Colonic mucosa (tissue), 4 donors: ENCODE data around the gene ZNF789. TPM values are rescaled to one million over a fixed set of nuclear protein-coding genes. Genes with fewer than 3 reads are reported as not detected.
A peak's percentile ranks its signal among the peaks of the same experiment; 100 is the strongest.

Experiments
- DNase-seq: peaks from one replicate; pipeline ENCODE4 v3.0.0-alpha.2; 2020
- H3K27ac ChIP-seq: fragments of 200-600 bp; one replicate; pipeline ENCODE4 v1.8.0; 2021
- H3K27me3 ChIP-seq: fragments of 200-600 bp; one replicate; pipeline ENCODE4 v1.8.0; 2021
- H3K36me3 ChIP-seq: fragments of 200-600 bp; one replicate; pipeline ENCODE4 v1.8.0; 2021
- H3K4me1 ChIP-seq: fragments of 200-600 bp; one replicate; pipeline ENCODE4 v1.8.0; 2021; ENCODE audit warnings: mild to moderate bottlenecking
- H3K4me3 ChIP-seq: fragments of 200-600 bp; one replicate; pipeline ENCODE4 v1.8.0; 2021
- H3K9ac ChIP-seq, 2 donors: one replicate each; pipeline ENCODE4 v1.7.0; 2013; ENCODE audit warnings: control low read depth in 2 of 2, low read depth in 2 of 2, low read length in 2 of 2
- H3K9me3 ChIP-seq: fragments of 200-600 bp; one replicate; pipeline ENCODE4 v1.8.0; 2021
- intact Hi-C: fragments of 100-400 bp; cut with DNase I; formaldehyde crosslinking; loops from one replicate; pipeline ENCODE4 v1.14.1; 2022
- total RNA-seq, 2 donors: library from RNA; stranded (reverse); fragmentation: NEBNext Ultra II Directional in 1 of 2; extraction: Animal tissue kit (Norgen Biotek cat#: 25700) in 1 of 2; gene quantifications; one replicate each; pipeline ENCODE4 v1.2.1, GENCODE V29; 2021
- TF ChIP-seq, protein P1 (sequence below): fragments of 200-600 bp; IDR thresholded peaks from one replicate; pipeline ENCODE4 v1.8.0; 2022; ENCODE audit warnings: antibody characterized with exemption, mild to moderate bottlenecking
- donor health status: healthy.
- donor health status: DM: no; HTN: no; CAD: no.
- donor health status: DM: no; HTN: no; CAD: no.

The ZNF789 gene
- total RNA-seq, 2 donors from 2014 or later: 9.0 to 23.0 TPM

DNA sequence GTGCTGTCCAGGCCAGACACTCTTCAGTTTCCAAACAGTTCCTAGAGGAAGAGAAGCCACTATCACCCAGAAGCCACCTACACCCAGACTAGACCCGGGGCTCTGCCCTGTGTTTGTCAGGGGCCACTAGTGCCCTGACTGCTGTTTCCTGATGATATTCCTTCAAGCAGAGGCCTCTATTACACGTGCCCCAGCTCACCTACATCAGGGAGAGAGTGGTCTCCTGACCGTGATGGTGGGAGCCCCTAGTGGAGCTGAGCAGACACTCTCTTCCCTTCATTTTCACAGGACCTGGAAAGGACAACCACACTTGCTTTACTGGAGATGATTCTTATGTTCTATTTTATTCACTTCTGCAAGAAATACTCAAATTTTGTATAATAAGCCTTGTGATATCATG, 18.2 kb downstream of the ZNF789 start:
- no peaks in the 10 kb centered on the region for H3K9me3 ChIP-seq
- peaks cover 20% of the 10 kb centered on the region for H3K36me3 ChIP-seq
- H3K4me3 ChIP-seq: no peak overlapping the region
- H3K27me3 ChIP-seq: no peaks in the 10 kb centered on the region
- no peaks in the 10 kb centered on the region for H3K4me1 ChIP-seq
- H3K9ac ChIP-seq: no peak overlapping the region
- H3K27ac ChIP-seq: no peak overlapping the region
- intact Hi-C loops: no loop called here
- TF ChIP-seq, protein P1, sequence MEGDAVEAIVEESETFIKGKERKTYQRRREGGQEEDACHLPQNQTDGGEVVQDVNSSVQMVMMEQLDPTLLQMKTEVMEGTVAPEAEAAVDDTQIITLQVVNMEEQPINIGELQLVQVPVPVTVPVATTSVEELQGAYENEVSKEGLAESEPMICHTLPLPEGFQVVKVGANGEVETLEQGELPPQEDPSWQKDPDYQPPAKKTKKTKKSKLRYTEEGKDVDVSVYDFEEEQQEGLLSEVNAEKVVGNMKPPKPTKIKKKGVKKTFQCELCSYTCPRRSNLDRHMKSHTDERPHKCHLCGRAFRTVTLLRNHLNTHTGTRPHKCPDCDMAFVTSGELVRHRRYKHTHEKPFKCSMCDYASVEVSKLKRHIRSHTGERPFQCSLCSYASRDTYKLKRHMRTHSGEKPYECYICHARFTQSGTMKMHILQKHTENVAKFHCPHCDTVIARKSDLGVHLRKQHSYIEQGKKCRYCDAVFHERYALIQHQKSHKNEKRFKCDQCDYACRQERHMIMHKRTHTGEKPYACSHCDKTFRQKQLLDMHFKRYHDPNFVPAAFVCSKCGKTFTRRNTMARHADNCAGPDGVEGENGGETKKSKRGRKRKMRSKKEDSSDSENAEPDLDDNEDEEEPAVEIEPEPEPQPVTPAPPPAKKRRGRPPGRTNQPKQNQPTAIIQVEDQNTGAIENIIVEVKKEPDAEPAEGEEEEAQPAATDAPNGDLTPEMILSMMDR: no peak
- DNase-seq: no peak

- H3K36me3 ChIP-seq: peaks cover 20% of the 10 kb centered on the region
- no peaks in the 10 kb centered on the region for H3K27me3 ChIP-seq
- DNase-seq: no peak
- H3K27ac ChIP-seq: no peak overlapping the region
- H3K9ac ChIP-seq: no peak overlapping the region
- H3K9me3 ChIP-seq: no peaks in the 10 kb centered on the region
- TF ChIP-seq, protein P1: no peak
- H3K4me1 ChIP-seq: no peaks in the 10 kb centered on the region
- intact Hi-C loops: no loop called here
- H3K4me3 ChIP-seq: no peak overlapping the region
Measured at GRCh38 chr7:99493823-99494222, 21.1 kb downstream of the ZNF789 start.

- Histone ChIP-seq H3K9ac (peak overlapping the region; percentile 37 to 93), H3K4me1 (peaks cover 5% of the 10 kb centered on the region), H3K9me3 (no peaks in the 10 kb centered on the region), H3K4me3 (peak overlapping the region; percentile 89), H3K27me3 (no peaks in the 10 kb centered on the region), H3K36me3 (peaks cover 20% of the 10 kb centered on the region), H3K27ac (no peak overlapping the region)
- TF ChIP-seq, protein P1: no peak
- no peak for DNase-seq
- intact Hi-C loops: no loop called here
Measured at GRCh38 chr7:99497766-99498545, 25.3 kb downstream of the ZNF789 start.

- Histone ChIP-seq H3K27ac (no peak overlapping the region), H3K4me3 (peak overlapping the region; percentile 89), H3K4me1 (peaks cover 5% of the 10 kb centered on the region), H3K9me3 (no peaks in the 10 kb centered on the region), H3K27me3 (no peaks in the 10 kb centered on the region), H3K9ac (peak overlapping the region; percentile 13 to 93), H3K36me3 (peaks cover 16% of the 10 kb centered on the region)
- TF ChIP-seq, protein P1: no peak
- DNase-seq: no peak
- intact Hi-C loops: no loop called here
Measured at GRCh38 chr7:99498546-99498944, 25.9 kb downstream of the ZNF789 start.

- H3K4me3 ChIP-seq: peak overlapping the region; percentile 89
- H3K27ac ChIP-seq: peak overlapping the region; percentile 93
- no peak for DNase-seq
- peaks cover 8% of the 10 kb centered on the region for H3K36me3 ChIP-seq
- peaks cover 5% of the 10 kb centered on the region for H3K4me1 ChIP-seq
- peak overlapping the region; percentile 88 to 93 for H3K9ac ChIP-seq
- intact Hi-C loops: no loop called here
- no peaks in the 10 kb centered on the region for H3K9me3 ChIP-seq
- H3K27me3 ChIP-seq: no peaks in the 10 kb centered on the region
- TF ChIP-seq, protein P1: no peak
Measured at GRCh38 chr7:99499371-99499720, 26.7 kb downstream of the ZNF789 start.
